Fibroblast of the aortic adventitia (primary cell): Measurements from ENCODE around the gene NFU1. TPM values are rescaled to one million over a fixed set of nuclear protein-coding genes. Genes with fewer than 3 reads are reported as not detected.

ENCODE experiments used
- DNase-seq: peaks from one replicate; pipeline ENCODE4 v3.0.0-alpha.2; 2010; ENCODE audit warnings: low read depth
- H3K4me3 ChIP-seq: 2 replicates; pipeline ENCODE4 v1.5.1; 2011; ENCODE audit warnings: low read depth, mild to moderate bottlenecking, control low read depth, low read length, moderate library complexity
- CTCF ChIP-seq: IDR thresholded peaks from 2 replicates; pipeline ENCODE4 v1.5.1; 2011; ENCODE audit warnings: mild to moderate bottlenecking, low read length, control low read depth, inconsistent platforms; ENCODE audit not compliant: insufficient read depth
- total RNA-seq: library from RNA; depleted of rRNA; stranded (reverse); fragments of >200 nt; gene quantifications from 2 replicates; pipeline ENCODE4 v1.2.3, GENCODE V29; 2012; ENCODE audit warnings: low replicate concordance

Gene NFU1
- total RNA-seq, 1 donor, result 54.0 TPM

GRCh38 chr2:69474688-69475087 lies 37.5 kb upstream of the NFU1 start:
- DNase-seq, result no peak
- H3K4me3 ChIP-seq, result no peak overlapping the region
- no peak for TF ChIP-seq CTCF

- no peak overlapping the region for H3K4me3 ChIP-seq
- DNase-seq, result no peak
- TF ChIP-seq CTCF, result no peak
Measured at GRCh38 chr2:69471793-69472192, 34.6 kb upstream of the NFU1 start.

- no peak for TF ChIP-seq CTCF
- no peak overlapping the region for H3K4me3 ChIP-seq
- no peak for DNase-seq
Measured at GRCh38 chr2:69470911-69471310, 33.7 kb upstream of the NFU1 start.

GRCh38 chr2:69469784-69470183 lies 32.5 kb upstream of the NFU1 start:
- no peak overlapping the region for H3K4me3 ChIP-seq
- TF ChIP-seq CTCF, result no peak
- peak; percentile 27 for DNase-seq

GRCh38 chr2:69469375-69469774 lies 32.1 kb upstream of the NFU1 start:
- no peak overlapping the region for H3K4me3 ChIP-seq
- DNase-seq, result no peak
- TF ChIP-seq CTCF, result no peak

GRCh38 chr2:69466728-69467127 lies 29.5 kb upstream of the NFU1 start:
- no peak overlapping the region for H3K4me3 ChIP-seq
- TF ChIP-seq CTCF, result no peak
- no peak for DNase-seq

GRCh38 chr2:69465513-69466456 lies 28.6 kb upstream of the NFU1 start:
- TF ChIP-seq CTCF, result no peak
- H3K4me3 ChIP-seq, result no peak overlapping the region
- DNase-seq, result peak; percentile 20
